HFF-Myc (cell line): ENCODE results near the gene BICRA.
"Not testable (repeated sequence)": the region's sequence is repeated elsewhere in the genome, so short reads cannot be mapped to it uniquely, and the experiment has no call there.

ENCODE experiments used
- DNase-seq: peaks from one replicate; pipeline ENCODE4 v3.0.0-alpha.2; 2011; ENCODE audit warnings: low read depth; ENCODE audit errors: extremely low read depth
- H3K4me3 ChIP-seq: replicated peaks from 2 replicates; pipeline ENCODE4 v1.5.1; 2011; ENCODE audit warnings: low read depth, mild to moderate bottlenecking, control low read depth, low read length
- CTCF ChIP-seq: IDR thresholded peaks from 2 replicates; pipeline ENCODE4 v1.5.1; 2012; ENCODE audit warnings: mild to moderate bottlenecking, low read depth, low read length, control low read depth; ENCODE audit errors: missing control alignments

The BICRA gene

GRCh38 chr19:47714339-47714738, 105.4 kb downstream of the BICRA start:
- no peak for TF ChIP-seq CTCF
- DNase-seq, result no peak

GRCh38 chr19:47714855-47715254, 105.9 kb downstream of the BICRA start:
- peak overlapping the region; percentile 85 for H3K4me3 ChIP-seq
- not testable (repeated sequence) for DNase-seq

More at GRCh38 chr19:47714339-47714738, 105.4 kb downstream of the BICRA start:
- H3K4me3 ChIP-seq, result peak overlapping the region; percentile 85

GRCh38 chr19:47716270-47716937, 107.5 kb downstream of the BICRA start:
- DNase-seq, result no peak
- H3K4me3 ChIP-seq, result no peak overlapping the region
- TF ChIP-seq CTCF, result no peak

- peak overlapping the region; percentile 23 for H3K4me3 ChIP-seq
Measured at GRCh38 chr19:47718415-47719046, 109.6 kb downstream of the BICRA start.

DNA sequence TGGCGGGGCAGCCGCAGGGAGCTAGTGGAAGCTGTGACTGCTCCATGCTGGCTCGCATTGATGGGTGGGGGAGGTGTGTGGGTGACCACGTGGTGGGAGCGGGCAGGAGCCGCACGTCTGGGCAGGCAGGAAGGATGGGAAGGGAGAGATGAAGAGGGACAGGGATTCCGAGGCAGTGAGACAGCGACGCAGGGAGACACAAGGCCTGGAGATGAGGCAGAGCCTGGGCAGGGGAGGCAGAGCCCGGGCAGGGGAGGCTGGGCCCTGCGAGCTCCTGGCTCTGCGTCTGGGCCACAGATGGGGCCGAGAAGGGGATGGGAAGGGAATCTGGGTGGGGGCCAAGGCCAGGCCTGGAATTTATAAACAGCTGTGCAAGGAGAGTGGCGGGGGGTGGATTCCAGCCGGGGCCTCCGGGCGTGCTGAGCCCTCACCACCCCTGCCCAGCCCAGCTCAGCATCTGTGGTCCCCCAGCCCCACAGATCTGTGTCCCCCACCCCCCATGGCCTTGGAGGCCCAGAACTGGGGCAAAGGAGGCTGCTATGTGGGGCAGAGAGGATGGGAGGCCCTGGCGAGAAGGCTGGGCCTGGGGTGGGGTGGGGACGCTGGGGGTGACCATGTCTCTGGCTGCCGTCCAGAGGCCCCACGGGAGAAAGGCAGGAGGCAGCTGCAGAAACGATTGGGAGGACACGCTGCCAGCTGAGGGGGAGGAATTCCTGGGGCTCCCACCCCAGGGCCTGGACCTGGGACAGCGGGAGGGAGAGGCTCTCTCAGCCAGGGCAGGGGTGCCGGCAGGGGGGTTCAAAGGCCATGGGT, 110.3 kb downstream of the BICRA start:
- peak; percentile 95 for DNase-seq
- TF ChIP-seq CTCF, result no peak
- peak overlapping the region; percentile 24 for H3K4me3 ChIP-seq

More at GRCh38 chr19:47718415-47719046, 109.6 kb downstream of the BICRA start:
- DNase-seq, result not testable (repeated sequence)

DNA sequence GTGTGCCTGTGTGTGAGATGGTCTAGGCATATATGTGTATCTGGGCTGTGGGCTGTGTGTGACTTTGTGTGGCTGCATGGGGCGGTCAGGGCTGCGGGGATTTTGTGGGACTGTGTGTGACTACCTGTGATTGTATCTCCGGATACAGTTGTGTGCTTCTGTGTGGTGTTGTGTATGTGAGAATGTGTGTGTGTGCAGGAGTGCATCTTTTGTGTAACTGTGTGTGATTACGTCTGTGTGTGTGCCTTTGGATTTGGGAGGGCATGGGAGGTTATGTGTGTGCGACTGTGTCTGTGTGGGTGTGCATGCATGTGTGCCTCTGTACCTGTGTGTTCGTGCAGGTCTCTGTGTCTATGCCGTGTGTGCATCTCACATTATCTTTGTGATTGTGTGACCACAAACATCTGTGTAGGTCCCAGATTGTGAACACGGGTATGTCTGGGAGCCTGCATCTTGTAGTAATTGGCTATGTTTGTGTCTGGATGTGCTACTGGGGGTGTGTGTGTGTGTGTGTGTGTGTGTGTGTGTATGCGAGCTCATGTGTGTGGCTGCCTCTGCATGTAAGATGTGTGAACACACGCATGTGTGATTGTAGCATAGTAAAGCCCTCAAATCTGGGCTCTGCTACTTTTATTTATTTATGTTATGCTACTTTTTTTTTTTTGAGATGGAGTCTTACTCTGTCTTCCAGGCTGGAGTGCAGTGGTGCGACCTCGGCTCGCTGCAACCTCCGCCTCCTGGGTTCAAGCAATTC, 111.9 kb downstream of the BICRA start:
- no peak for TF ChIP-seq CTCF
- H3K4me3 ChIP-seq, result no peak overlapping the region
- no peak for DNase-seq

DNA sequence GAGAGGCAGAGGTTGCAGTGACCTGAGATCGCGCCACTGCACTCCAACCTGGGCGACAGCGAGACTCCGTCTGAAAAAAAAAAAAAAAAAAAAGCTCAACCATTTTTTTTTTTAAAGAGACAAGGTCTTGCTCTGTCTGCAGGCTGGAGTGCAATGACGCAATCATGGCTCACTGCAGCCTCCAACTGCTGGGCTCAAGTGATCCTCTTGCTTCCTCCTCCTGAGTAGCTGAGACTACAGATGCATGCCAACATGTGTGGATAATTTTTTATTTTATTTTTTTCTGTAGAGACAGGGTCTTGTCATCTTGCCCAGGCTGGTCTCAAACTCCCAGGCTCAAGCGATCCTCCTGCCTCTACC, 114.6 kb downstream of the BICRA start:
- DNase-seq, result no peak
- no peak overlapping the region; the same call in 1 of the 2 replicates for H3K4me3 ChIP-seq
- TF ChIP-seq CTCF, result no peak
